ENCODE measurements around the gene IL17RD. TPM values are rescaled to one million over a fixed set of nuclear protein-coding genes. Genes with fewer than 3 reads are reported as not detected.

The IL17RD gene
- total RNA-seq, 1 experiment from 2014 or later: 31.7 TPM

GRCh38 chr3:57166660-57167059 lies 1.5 kb upstream of the IL17RD start:
- TF ChIP-seq, protein P1, sequence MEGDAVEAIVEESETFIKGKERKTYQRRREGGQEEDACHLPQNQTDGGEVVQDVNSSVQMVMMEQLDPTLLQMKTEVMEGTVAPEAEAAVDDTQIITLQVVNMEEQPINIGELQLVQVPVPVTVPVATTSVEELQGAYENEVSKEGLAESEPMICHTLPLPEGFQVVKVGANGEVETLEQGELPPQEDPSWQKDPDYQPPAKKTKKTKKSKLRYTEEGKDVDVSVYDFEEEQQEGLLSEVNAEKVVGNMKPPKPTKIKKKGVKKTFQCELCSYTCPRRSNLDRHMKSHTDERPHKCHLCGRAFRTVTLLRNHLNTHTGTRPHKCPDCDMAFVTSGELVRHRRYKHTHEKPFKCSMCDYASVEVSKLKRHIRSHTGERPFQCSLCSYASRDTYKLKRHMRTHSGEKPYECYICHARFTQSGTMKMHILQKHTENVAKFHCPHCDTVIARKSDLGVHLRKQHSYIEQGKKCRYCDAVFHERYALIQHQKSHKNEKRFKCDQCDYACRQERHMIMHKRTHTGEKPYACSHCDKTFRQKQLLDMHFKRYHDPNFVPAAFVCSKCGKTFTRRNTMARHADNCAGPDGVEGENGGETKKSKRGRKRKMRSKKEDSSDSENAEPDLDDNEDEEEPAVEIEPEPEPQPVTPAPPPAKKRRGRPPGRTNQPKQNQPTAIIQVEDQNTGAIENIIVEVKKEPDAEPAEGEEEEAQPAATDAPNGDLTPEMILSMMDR (conservative IDR thresholded peaks at IDR 0.05): no peak
- peaks cover 7% of the 10 kb centered on the region; the same call in 1 of the 2 replicates for H3K79me2 ChIP-seq (ENCODE audit: insufficient read depth, low read length)
- no CpG with 5 or more reads among the region's 2 CpGs for WGBS (ENCODE audit: extremely low coverage, insufficient read length, low lambda C conversion rate)
- H4K91ac ChIP-seq (ENCODE audit: insufficient read length, low read depth, low read length): no peak overlapping the region
- peaks cover 53% of the 10 kb centered on the region for H3K27me3 Mint-ChIP-seq (ENCODE audit: low read depth)
- no peak overlapping the region for H3K4me2 ChIP-seq (ENCODE audit: insufficient read depth, insufficient read length, low read length)
- no peak overlapping the region for H3K56ac ChIP-seq (ENCODE audit: insufficient read length, low read depth, low read length)
- H2AK5ac ChIP-seq (ENCODE audit: insufficient read length, low read length): no peak overlapping the region
- no peak overlapping the region for H3T11ph ChIP-seq (ENCODE audit: low read length)
- no peak overlapping the region for H3K14ac ChIP-seq (ENCODE audit: insufficient read depth, low read length)
- H3K9ac ChIP-seq (ENCODE audit: extremely low read depth, insufficient read length, low read length): no peak overlapping the region
- no peak overlapping the region for H3K4ac ChIP-seq (ENCODE audit: low read depth, low read length)
- no peak overlapping the region for H4K8ac ChIP-seq (replicated peaks; ENCODE audit: insufficient read length, low read depth, low read length)
- H3K36me3 Mint-ChIP-seq (ENCODE audit: insufficient read depth in 1 of 3, low read depth in 3 of 3): peaks cover 0 to 6% (median 3%) of the 10 kb centered on the region in 3 experiments; a peak in 3 of 7 replicates
- H3K23ac ChIP-seq (ENCODE audit: insufficient read length, low read depth, low read length): no peak overlapping the region
- no peaks in the 10 kb centered on the region for H4K20me1 ChIP-seq (ENCODE audit: control insufficient read depth, insufficient read depth, insufficient read length)
- H2BK120ac ChIP-seq (ENCODE audit: low read depth, low read length, poor library complexity, severe bottlenecking): no peak overlapping the region
- no peak overlapping the region for H3K18ac ChIP-seq (ENCODE audit: insufficient read length, low read depth, low read length)
- no peak for DNase-seq
- H3K4me1 ChIP-seq (ENCODE audit: insufficient read depth, low read length): peaks cover 19% of the 10 kb centered on the region
- H3K4me3 Mint-ChIP-seq: no peak overlapping the region
- H2BK5ac ChIP-seq (ENCODE audit: insufficient read length, low read length): no peak overlapping the region
- no peak overlapping the region for H2BK20ac ChIP-seq (ENCODE audit: low read depth, low read length, poor library complexity, severe bottlenecking)
- H3K27ac ChIP-seq (ENCODE audit: insufficient read length, low read depth, low read length): no peak overlapping the region
- no peaks in the 10 kb centered on the region for H3K9me3 ChIP-seq (ENCODE audit: control insufficient read depth, low read depth, low read length)
- H4K5ac ChIP-seq (ENCODE audit: insufficient read length, low read depth, low read length): no peak overlapping the region
- H3K27ac Mint-ChIP-seq: no peak overlapping the region; a peak in 1 of 7 replicates
- H3K23me2 ChIP-seq (ENCODE audit: insufficient read length, low read depth, low read length, poor library complexity, severe bottlenecking): peaks cover 9% of the 10 kb centered on the region
- no peak overlapping the region for H2BK12ac ChIP-seq (ENCODE audit: insufficient read length, low read depth, low read length)
- H3K79me1 ChIP-seq (ENCODE audit: insufficient read depth, low read depth, low read length, poor library complexity, severe bottlenecking): no peaks in the 10 kb centered on the region
- H2BK15ac ChIP-seq (ENCODE audit: low read depth, low read length): no peak overlapping the region
- peaks cover 40 to 44% of the 10 kb centered on the region in 2 experiments for H3K4me1 Mint-ChIP-seq
- no peak overlapping the region for H2AFZ ChIP-seq (ENCODE audit: low read length)
- H3K27me3 ChIP-seq (ENCODE audit: insufficient read depth, low read length): no peaks in the 10 kb centered on the region; the same call in 1 of the 2 replicates
- H3K9me3 Mint-ChIP-seq: no peaks in the 10 kb centered on the region; a peak in 1 of 5 replicates
